ENCODE results near the gene SMOC2. TPM values are rescaled to one million over a fixed set of nuclear protein-coding genes. Genes with fewer than 3 reads are reported as not detected.

SMOC2 gene
- total RNA-seq, 4 donors from 2014 or later, result 45.8 to 382 (median 160) TPM

- 40 to 54% methylated on average over 1 to 8 of the region's 14 CpGs for WGBS, 2 donors (ENCODE audit: low coverage in 1 of 2)
Measured at GRCh38 chr6:168469521-168469920, 28.5 kb downstream of the SMOC2 start.

GRCh38 chr6:168469926-168470325, 28.9 kb downstream of the SMOC2 start:
- no peak overlapping the region for H3K27ac ChIP-seq
- no peaks in the 10 kb centered on the region for H3K9me3 ChIP-seq
- H3K4me1 ChIP-seq, result peaks cover 0 to 2% (median 0%) of the 10 kb centered on the region in 3 donors
- H3K4me3 ChIP-seq, result no peak overlapping the region
- WGBS, 2 donors (ENCODE audit: low coverage in 1 of 2), result 81 to 92% methylated on average over 4 to 5 of the region's 5 CpGs
- TF ChIP-seq POLR2AphosphoS5 (IDR thresholded peaks at IDR 0.05), result no peak
- no peak for TF ChIP-seq CTCF (IDR thresholded peaks at IDR 0.05)
- no peak for TF ChIP-seq EP300 (IDR thresholded peaks at IDR 0.05)
- no peak for TF ChIP-seq POLR2A (IDR thresholded peaks at IDR 0.05)
- no peaks in the 10 kb centered on the region for H3K27me3 ChIP-seq
- ATAC-seq, result no peak
- H3K36me3 ChIP-seq, result no peaks in the 10 kb centered on the region

More at GRCh38 chr6:168469521-168469920, 28.5 kb downstream of the SMOC2 start:
- peak; percentile 51 for ATAC-seq
- Histone ChIP-seq H3K4me1 (peaks cover 0 to 6% (median 0%) of the 10 kb centered on the region in 3 donors), H3K27ac (no peak overlapping the region), H3K36me3 (no peaks in the 10 kb centered on the region), H3K27me3 (no peaks in the 10 kb centered on the region), H3K4me3 (no peak overlapping the region), H3K9me3 (no peaks in the 10 kb centered on the region)
- TF ChIP-seq POLR2AphosphoS5 (IDR thresholded peaks at IDR 0.05) (peak; percentile 48), POLR2A (IDR thresholded peaks at IDR 0.05) (no peak)

GRCh38 chr6:168472363-168472762, 31.4 kb downstream of the SMOC2 start:
- H3K4me1 ChIP-seq, result no peaks in the 10 kb centered on the region
- H3K9me3 ChIP-seq, result no peaks in the 10 kb centered on the region
- no peak for TF ChIP-seq POLR2AphosphoS5 (IDR thresholded peaks at IDR 0.05)
- no peak for TF ChIP-seq CTCF (IDR thresholded peaks at IDR 0.05)
- TF ChIP-seq POLR2A (IDR thresholded peaks at IDR 0.05), result no peak
- ATAC-seq, result no peak
- no peak overlapping the region for H3K4me3 ChIP-seq
- H3K36me3 ChIP-seq, result no peaks in the 10 kb centered on the region
- no peak overlapping the region for H3K27ac ChIP-seq
- WGBS, 2 donors (ENCODE audit: low coverage in 1 of 2), result 82 to 100% methylated on average over 1 of the region's 1 CpG
- H3K27me3 ChIP-seq, result no peaks in the 10 kb centered on the region

GRCh38 chr6:168473197-168473596, 32.2 kb downstream of the SMOC2 start:
- H3K36me3 ChIP-seq, result no peaks in the 10 kb centered on the region
- H3K27me3 ChIP-seq, result no peaks in the 10 kb centered on the region
- H3K4me1 ChIP-seq, result no peaks in the 10 kb centered on the region
- ATAC-seq, result no peak
- H3K27ac ChIP-seq, result no peak overlapping the region
- TF ChIP-seq POLR2AphosphoS5 (IDR thresholded peaks at IDR 0.05) (no peak), CTCF (IDR thresholded peaks at IDR 0.05) (no peak), EP300 (IDR thresholded peaks at IDR 0.05) (no peak), POLR2A (IDR thresholded peaks at IDR 0.05) (no peak)
- WGBS, 2 donors (ENCODE audit: low coverage in 1 of 2), result no CpG with 5 or more reads among the region's 7 CpGs
- no peaks in the 10 kb centered on the region for H3K9me3 ChIP-seq
- no peak overlapping the region for H3K4me3 ChIP-seq

- no peak overlapping the region for H3K27ac ChIP-seq
- no peak overlapping the region for H3K4me3 ChIP-seq
- no peaks in the 10 kb centered on the region for H3K9me3 ChIP-seq
- no peaks in the 10 kb centered on the region for H3K36me3 ChIP-seq
- no peaks in the 10 kb centered on the region for H3K4me1 ChIP-seq
- 87% methylated on average over 14 to 23 of the region's 26 CpGs for WGBS, 2 donors (ENCODE audit: low coverage in 1 of 2)
- TF ChIP-seq CTCF (IDR thresholded peaks at IDR 0.05) (no peak), POLR2A (IDR thresholded peaks at IDR 0.05) (no peak), EP300 (IDR thresholded peaks at IDR 0.05) (no peak), POLR2AphosphoS5 (IDR thresholded peaks at IDR 0.05) (no peak)
- ATAC-seq, result no peak
- no peaks in the 10 kb centered on the region for H3K27me3 ChIP-seq
Measured at GRCh38 chr6:168475188-168476013, 34.4 kb downstream of the SMOC2 start.
